Fibroblast of mammary gland (primary cell): Measurements from ENCODE around the gene FREM1.

Experiments
- DNase-seq: peaks from one replicate; pipeline ENCODE4 v3.0.0-alpha.2; 2010; ENCODE audit warnings: low read depth
- H3K4me3 ChIP-seq: 2 replicates; pipeline ENCODE4 v1.5.1; 2011; ENCODE audit warnings: low read depth, mild to moderate bottlenecking, low read length, moderate library complexity; ENCODE audit not compliant: control insufficient read depth
- TF ChIP-seq, protein P1 (sequence below): conservative IDR thresholded peaks from 2 replicates; pipeline ENCODE4 v1.5.1; 2011; ENCODE audit warnings: low read depth, low read length, inconsistent platforms; ENCODE audit not compliant: control insufficient read depth, insufficient read depth

FREM1 gene

GRCh38 chr9:14687042-14687719 lies 223.0 kb downstream of the FREM1 start:
- TF ChIP-seq, protein P1, sequence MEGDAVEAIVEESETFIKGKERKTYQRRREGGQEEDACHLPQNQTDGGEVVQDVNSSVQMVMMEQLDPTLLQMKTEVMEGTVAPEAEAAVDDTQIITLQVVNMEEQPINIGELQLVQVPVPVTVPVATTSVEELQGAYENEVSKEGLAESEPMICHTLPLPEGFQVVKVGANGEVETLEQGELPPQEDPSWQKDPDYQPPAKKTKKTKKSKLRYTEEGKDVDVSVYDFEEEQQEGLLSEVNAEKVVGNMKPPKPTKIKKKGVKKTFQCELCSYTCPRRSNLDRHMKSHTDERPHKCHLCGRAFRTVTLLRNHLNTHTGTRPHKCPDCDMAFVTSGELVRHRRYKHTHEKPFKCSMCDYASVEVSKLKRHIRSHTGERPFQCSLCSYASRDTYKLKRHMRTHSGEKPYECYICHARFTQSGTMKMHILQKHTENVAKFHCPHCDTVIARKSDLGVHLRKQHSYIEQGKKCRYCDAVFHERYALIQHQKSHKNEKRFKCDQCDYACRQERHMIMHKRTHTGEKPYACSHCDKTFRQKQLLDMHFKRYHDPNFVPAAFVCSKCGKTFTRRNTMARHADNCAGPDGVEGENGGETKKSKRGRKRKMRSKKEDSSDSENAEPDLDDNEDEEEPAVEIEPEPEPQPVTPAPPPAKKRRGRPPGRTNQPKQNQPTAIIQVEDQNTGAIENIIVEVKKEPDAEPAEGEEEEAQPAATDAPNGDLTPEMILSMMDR = no peak

DNA sequence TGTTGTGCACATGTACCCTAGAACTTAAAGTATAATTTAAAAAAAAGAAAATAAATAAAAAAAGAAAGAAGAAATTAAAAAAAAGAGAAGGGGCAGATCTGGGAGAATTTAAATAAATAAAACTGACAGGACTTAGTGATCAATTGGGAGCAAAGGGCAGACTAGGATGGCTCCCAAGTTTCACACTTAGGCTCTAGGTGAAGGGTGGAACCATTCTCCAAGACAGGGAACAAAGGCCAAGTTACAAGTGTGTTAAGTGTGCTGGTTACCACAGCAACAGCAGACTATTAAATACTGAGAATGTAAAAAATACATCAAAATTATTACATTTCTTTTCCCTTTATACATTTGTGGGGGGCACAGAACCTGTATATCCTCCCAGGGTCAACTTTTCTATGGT lies 224.1 kb downstream of the FREM1 start:
- TF ChIP-seq, protein P1 = no peak
- H3K4me3 ChIP-seq = no peak overlapping the region
- DNase-seq = no peak

More at GRCh38 chr9:14687042-14687719, 223.0 kb downstream of the FREM1 start:
- no peak overlapping the region for H3K4me3 ChIP-seq
- DNase-seq = peak; percentile 95
